ENCODE measurements around the gene WASF2.

Gene WASF2

DNA sequence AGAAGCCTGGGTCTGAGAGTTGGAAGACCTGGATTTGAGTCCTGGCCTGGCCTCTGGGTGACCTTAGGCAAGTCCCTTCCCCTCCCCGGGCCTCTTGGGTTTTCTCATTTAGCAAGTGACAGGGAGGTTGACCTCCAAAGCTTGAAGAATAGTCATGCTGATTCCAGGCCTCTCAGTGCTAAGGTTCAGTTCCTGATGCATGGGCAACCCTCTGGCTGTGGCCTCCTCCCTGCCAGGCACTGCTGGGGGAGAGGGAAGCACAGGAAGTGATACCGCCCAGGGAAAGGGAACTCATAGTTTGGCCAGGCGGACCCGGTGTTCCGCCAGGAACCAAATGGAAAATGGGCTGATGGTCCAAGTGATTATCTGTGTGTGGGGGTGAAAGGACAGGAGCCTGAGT, 23.6 kb upstream of the WASF2 start:
- no peak for TF ChIP-seq POLR2A (IDR thresholded peaks at IDR 0.05; ENCODE audit: extremely low read depth, insufficient read length)
- DNase-seq (ENCODE audit: low read depth): no peak
- no peak overlapping the region for H3K4me3 ChIP-seq (ENCODE audit: low read depth, low read length)

DNA sequence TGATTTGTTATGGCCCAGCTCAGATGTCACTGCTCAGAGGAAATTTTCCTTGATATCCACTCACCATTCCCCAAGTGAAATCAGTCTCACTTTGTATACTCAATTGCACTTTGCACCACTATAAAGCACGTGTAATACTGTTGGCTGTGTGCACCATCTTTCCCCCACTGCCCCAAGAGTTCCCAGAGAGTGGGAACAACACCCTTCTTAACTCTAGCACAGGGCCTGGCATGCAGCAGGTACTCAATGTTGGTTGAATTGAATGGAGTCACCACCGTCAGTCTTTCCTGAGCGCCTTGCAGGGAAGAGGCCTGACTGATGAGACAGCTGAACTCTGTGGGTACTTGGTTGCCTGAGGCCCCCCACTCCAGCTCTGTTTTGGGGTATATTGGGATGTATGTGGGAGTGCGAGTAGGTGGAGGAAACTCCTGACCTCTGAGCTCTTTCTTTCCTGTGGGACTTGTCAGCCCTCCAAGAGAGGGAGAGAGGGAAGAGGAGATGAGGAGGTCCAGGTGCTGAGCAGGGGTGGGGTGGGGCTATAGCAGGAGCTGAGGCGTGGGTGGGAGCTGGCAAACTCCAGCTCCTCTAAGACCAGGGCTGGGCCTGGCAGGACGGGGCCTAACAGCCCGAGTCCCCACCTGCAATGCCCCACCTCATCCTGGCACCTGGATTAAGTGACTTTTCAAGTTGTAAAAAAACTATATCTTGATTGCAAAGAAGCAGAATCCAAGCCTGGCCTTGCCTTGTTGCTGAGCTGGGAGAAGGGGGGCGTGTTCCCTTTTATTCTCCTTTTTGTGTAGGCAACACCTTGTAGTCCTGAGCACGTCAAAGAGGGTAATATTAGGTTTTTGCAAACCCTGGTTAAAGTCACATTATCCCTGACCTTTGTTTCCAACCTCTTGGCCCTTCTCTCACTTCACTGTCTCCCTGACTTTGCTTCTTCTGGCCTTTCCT, 19.4 kb upstream of the WASF2 start:
- DNase-seq (ENCODE audit: low read depth): no peak
- H3K4me3 ChIP-seq (ENCODE audit: low read depth, low read length): no peak overlapping the region
- no peak for TF ChIP-seq CTCF (IDR thresholded peaks at IDR 0.05; ENCODE audit: low read depth, low read length)
- TF ChIP-seq MYC (IDR thresholded peaks at IDR 0.05; ENCODE audit: low read depth, low read length): no peak
- no peak for TF ChIP-seq MAX (IDR thresholded peaks at IDR 0.05; ENCODE audit: low read depth, low read length)
- TF ChIP-seq POLR2A (IDR thresholded peaks at IDR 0.05; ENCODE audit: extremely low read depth, insufficient read length): no peak

DNA sequence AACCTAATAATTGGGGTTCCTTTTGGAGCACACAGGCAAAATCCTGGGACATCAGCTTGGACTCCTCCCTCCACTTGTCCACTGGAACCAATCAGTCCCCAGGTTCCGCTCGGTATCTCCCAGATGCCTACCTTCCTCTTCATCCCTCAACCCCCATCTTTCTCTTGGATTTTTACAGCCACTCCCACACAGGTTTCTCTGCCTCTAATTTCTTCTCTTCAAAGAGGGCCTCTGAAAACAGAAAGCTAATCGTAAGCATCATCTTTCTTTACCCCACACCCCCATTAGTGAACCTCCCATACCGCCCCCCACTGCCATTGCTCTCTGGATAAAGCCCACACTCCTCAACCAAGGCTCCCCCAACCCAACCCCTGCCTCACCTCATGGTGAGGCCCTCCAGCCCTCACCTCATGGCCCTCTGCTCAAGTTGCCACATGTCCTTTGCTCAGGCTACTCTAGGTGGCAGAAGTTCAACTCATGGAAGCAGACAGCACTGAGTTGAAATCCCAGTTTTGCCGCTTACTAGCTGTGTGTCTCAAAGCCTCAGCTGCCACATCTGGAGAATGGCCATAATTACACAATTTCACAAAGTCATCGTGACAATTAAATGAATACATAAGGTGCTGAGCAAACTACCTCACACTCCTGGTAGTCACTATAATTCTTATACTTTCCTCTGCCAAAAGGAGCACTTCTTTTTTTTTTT, 18.1 kb upstream of the WASF2 start:
- H3K4me3 ChIP-seq (ENCODE audit: low read depth, low read length): no peak overlapping the region
- TF ChIP-seq CTCF (IDR thresholded peaks at IDR 0.05; ENCODE audit: low read depth, low read length) (peak; percentile 11), MAX (IDR thresholded peaks at IDR 0.05; ENCODE audit: low read depth, low read length) (peak; percentile 76), POLR2A (IDR thresholded peaks at IDR 0.05; ENCODE audit: extremely low read depth, insufficient read length) (no peak), MYC (IDR thresholded peaks at IDR 0.05; ENCODE audit: low read depth, low read length) (peak; percentile 48; the same call in 1 of the 2 replicates)
- DNase-seq (ENCODE audit: low read depth): peak; percentile 53

DNA sequence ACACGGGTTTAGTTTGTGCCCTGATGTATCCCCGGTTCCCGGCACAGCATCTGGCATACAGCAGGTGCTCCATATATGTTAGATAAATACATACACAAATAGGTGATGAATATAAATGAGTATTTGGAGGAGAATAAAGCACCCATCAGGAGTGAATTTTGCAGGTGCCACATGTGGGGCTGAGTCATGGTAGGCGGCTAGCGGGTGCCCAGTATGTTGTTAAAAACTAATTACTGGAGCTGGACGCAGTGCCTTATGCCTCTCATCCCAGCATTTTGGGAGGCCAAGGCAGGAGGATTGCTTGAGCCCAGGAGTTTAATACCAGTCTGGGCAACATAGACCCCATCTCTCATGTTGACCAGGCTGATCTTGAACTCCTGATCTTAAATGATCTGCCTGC, 16.7 kb upstream of the WASF2 start:
- DNase-seq (ENCODE audit: low read depth): no peak
- TF ChIP-seq POLR2A (IDR thresholded peaks at IDR 0.05; ENCODE audit: extremely low read depth, insufficient read length): no peak
- no peak for TF ChIP-seq MAX (IDR thresholded peaks at IDR 0.05; ENCODE audit: low read depth, low read length)
- no peak for TF ChIP-seq MYC (IDR thresholded peaks at IDR 0.05; ENCODE audit: low read depth, low read length)
- no peak for TF ChIP-seq CTCF (IDR thresholded peaks at IDR 0.05; ENCODE audit: low read depth, low read length)
- H3K4me3 ChIP-seq (ENCODE audit: low read depth, low read length): no peak overlapping the region

DNA sequence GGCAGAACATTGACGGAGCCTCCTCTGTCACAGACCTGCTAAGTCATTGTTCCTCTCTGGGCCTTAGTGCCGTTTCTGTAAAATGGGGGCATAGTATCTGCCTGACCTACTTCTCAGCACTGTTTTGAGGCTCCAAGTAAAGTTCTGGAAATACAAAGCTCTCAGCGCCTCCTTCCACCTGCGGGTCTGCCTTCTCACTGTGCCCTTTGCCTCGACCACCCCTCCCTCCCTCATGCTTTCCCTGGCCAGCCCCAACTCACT, 15.4 kb upstream of the WASF2 start:
- no peak overlapping the region for H3K4me3 ChIP-seq (ENCODE audit: low read depth, low read length)
- TF ChIP-seq POLR2A (IDR thresholded peaks at IDR 0.05; ENCODE audit: extremely low read depth, insufficient read length): no peak
- no peak for TF ChIP-seq MAX (IDR thresholded peaks at IDR 0.05; ENCODE audit: low read depth, low read length)
- no peak for TF ChIP-seq CTCF (IDR thresholded peaks at IDR 0.05; ENCODE audit: low read depth, low read length)
- TF ChIP-seq MYC (IDR thresholded peaks at IDR 0.05; ENCODE audit: low read depth, low read length): no peak
- DNase-seq (ENCODE audit: low read depth): no peak
